C4-2B (cell line): ENCODE results near the gene SYNGR4.

Experiments used
- CTCF ChIP-seq: fragments of 450-650 bp; conservative IDR thresholded peaks from 2 replicates; pipeline ENCODE4 v1.5.1; 2017; ENCODE audit warnings: mild to moderate bottlenecking
- ZFX ChIP-seq: fragments of 450-650 bp; IDR thresholded peaks from 2 replicates; pipeline ENCODE4 v1.6.1; 2017

GRCh38 chr19:48365602-48366001, 1.4 kb downstream of the SYNGR4 start:
- TF ChIP-seq CTCF: no peak
- TF ChIP-seq ZFX: no peak
